Ovary (tissue), 10 donors: ENCODE results near the gene SLC50A1. TPM values are rescaled to one million over a fixed set of nuclear protein-coding genes. Genes with fewer than 3 reads are reported as not detected.
A peak's percentile ranks its signal among the peaks of the same experiment; 100 is the strongest.

Experiments used
- DNase-seq, 5 donors: peaks; one replicate each; pipeline ENCODE4 v3.0.0-alpha.2; 2019 to 2020
- H3K27ac ChIP-seq, 2 donors: fragments of 200-600 bp; one replicate each; pipeline versions ENCODE4 v1.5.1 to v1.8.0; 2019 to 2022
- H3K27me3 ChIP-seq: fragments of 200-600 bp; one replicate; pipeline ENCODE4 v1.8.0; 2022
- H3K36me3 ChIP-seq: fragments of 200-600 bp; sonication (generic); one replicate; pipeline ENCODE4 v1.5.1; 2019
- H3K4me1 ChIP-seq: one replicate; pipeline ENCODE4 v1.8.1; 2013; ENCODE audit warnings: mild to moderate bottlenecking, moderate library complexity; ENCODE audit not compliant: insufficient read depth
- H3K4me3 ChIP-seq: fragments of 200-600 bp; sonication (generic); one replicate; pipeline ENCODE4 v1.5.1; 2017
- H3K9me3 ChIP-seq, 2 donors: fragments of 200-600 bp in 1 of 2; sonication (generic) in 1 of 2; one replicate each; pipeline versions ENCODE4 v1.5.1 to v1.8.1; 2013 to 2019; ENCODE audit warnings: mild to moderate bottlenecking in 1 of 2, moderate library complexity in 1 of 2
- EP300 ChIP-seq: sonication (generic); formaldehyde crosslinking; IDR thresholded peaks from one replicate; pipeline ENCODE4 v1.6.1; 2017; ENCODE audit warnings: antibody characterized with exemption
- POLR2A ChIP-seq: fragments of 450-650 bp; IDR thresholded peaks from one replicate; pipeline ENCODE4 v1.6.1; 2017; ENCODE audit warnings: antibody characterized with exemption, mild to moderate bottlenecking, moderate library complexity
- WGBS, 3 donors: extraction: QIAGEN DNeasy Blood & Tissue Kit in 1 of 3; methylation state at CpG; one replicate each; pipeline versions ENCODE4 v1.1.5 to v1.1.7; 2013 to 2017; 5-methylcytosine and 5-hydroxymethylcytosine counted together
- intact Hi-C, 4 donors: fragments of 100-400 bp; cut with DNase I; formaldehyde crosslinking; loops; one replicate each; pipeline versions ENCODE4 v1.11.0 to v1.15.1; 2022 to 2023
- long read RNA-seq, 3 donors: library from polyadenylated mRNA in 2 of 3; unstranded in 2 of 3; transcript quantifications; one replicate each; pipeline ENCODE4 v2.0.0 and lab custom pipeline, GENCODE V29; 2021 to 2026
- polyA plus RNA-seq, 2 donors: library from polyadenylated mRNA; stranded (reverse); fragments of 200-250 nt in 1 of 2; fragments of 350-450 nt in 1 of 2; fragmentation: Illumina TruSeq in 1 of 2; extraction: RNeasy Lipid Tissue Mini Kit (QIAGEN cat#74804) in 1 of 2; gene quantifications; one replicate each; pipeline ENCODE4 v1.2.3, GENCODE V29; 2013 to 2014
- total RNA-seq, 7 donors: library from RNA; depleted of rRNA in 2 of 7; stranded (reverse); fragments of >200 nt in 2 of 7; fragmentation: NEBNext Ultra II Directional in 3 of 7; extraction: Animal tissue kit (Norgen Biotek cat#: 25700) in 3 of 7; gene quantifications; one replicate each; pipeline versions ENCODE4 v1.1.0 to v1.2.4, GENCODE V29; 2016 to 2023
- TF ChIP-seq, protein P1 (sequence below), 3 donors: fragments of 450-650 bp in 2 of 3; fragments of 200-600 bp in 1 of 3; IDR thresholded peaks; one replicate each; pipeline versions ENCODE4 v1.5.1 to v1.8.0; 2016 to 2022; ENCODE audit warnings: antibody characterized with exemption in 3 of 3, mild to moderate bottlenecking in 1 of 3
- donor health status: DM: no; HTN: no; CAD: no; lungs with moderate emphysema.
- donor health status: DM: no; HTN: no; CAD: no.
- donor health status: Bipolar disorder and iron deficiency.
- donor health status: DM: yes; HTN: yes; CAD: no.
- donor health status: DM: no; HTN: no; CAD: no.
- donor health status: DM: yes; HTN: yes; CAD: no.

Gene SLC50A1, protein sequence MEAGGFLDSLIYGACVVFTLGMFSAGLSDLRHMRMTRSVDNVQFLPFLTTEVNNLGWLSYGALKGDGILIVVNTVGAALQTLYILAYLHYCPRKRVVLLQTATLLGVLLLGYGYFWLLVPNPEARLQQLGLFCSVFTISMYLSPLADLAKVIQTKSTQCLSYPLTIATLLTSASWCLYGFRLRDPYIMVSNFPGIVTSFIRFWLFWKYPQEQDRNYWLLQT
- total RNA-seq = 10 to 100 TPM; 10.8 to 31.4 (median 16.8) TPM
- polyA plus RNA-seq = 10 to 100 TPM; 19.7 to 50.2 TPM
- long read RNA-seq, donor 1, transcript SLC50A1-203 (6 exons, 1,300 nt) = major isoform, 27 of 46 reads
- long read RNA-seq, donor 1, partial matches to known transcripts = 2 of 46 reads
- long read RNA-seq, donor 1, other reads (novel, unspliced or antisense) = 10 of 46 reads
- long read RNA-seq, donor 2, partial matches to known transcripts = 0 of 4 reads
- long read RNA-seq, donor 2, other reads (novel, unspliced or antisense) = 0 of 4 reads
- long read RNA-seq, donor 3, transcript SLC50A1-203 (6 exons, 1,300 nt) = major isoform, 17 of 35 reads
- long read RNA-seq, donor 3, partial matches to known transcripts = 6 of 35 reads
- long read RNA-seq, donor 3, other reads (novel, unspliced or antisense) = 5 of 35 reads

DNA sequence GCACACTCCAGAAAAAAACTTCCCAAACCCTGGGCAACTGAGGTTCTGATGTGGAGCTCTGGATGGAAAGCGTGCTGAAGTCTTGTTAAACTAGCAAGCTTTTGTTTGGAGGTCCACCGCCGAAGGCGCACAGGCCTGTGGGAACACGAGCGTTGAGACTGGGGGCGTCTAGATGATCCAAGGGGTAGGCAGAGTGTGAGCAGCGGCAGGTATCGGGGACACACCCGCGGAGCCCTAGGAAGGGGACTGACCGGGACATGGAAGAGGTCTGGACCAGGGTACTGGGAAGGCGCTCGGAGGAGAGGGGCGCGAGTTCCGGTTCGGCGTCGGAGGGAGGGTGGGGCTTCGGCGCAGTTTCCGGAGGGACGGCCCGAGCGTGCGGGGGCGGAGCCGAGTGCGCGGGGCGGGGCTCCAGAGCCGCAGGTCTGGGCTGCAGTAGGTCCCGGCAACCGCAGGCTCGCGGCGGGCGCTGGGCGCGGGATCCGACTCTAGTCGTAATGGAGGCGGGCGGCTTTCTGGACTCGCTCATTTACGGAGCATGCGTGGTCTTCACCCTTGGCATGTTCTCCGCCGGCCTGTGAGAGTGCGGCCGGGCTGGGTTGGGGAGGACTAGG, at the start of gene SLC50A1:
Gene SLC50A1, plus strand, starts transcription at position 438 of the 614 bp plus-strand sequence. Its CDS starts 60 bp downstream, at position 498.
- TF ChIP-seq POLR2A (peak; percentile 94), EP300 (no peak)
- TF ChIP-seq, protein P1, sequence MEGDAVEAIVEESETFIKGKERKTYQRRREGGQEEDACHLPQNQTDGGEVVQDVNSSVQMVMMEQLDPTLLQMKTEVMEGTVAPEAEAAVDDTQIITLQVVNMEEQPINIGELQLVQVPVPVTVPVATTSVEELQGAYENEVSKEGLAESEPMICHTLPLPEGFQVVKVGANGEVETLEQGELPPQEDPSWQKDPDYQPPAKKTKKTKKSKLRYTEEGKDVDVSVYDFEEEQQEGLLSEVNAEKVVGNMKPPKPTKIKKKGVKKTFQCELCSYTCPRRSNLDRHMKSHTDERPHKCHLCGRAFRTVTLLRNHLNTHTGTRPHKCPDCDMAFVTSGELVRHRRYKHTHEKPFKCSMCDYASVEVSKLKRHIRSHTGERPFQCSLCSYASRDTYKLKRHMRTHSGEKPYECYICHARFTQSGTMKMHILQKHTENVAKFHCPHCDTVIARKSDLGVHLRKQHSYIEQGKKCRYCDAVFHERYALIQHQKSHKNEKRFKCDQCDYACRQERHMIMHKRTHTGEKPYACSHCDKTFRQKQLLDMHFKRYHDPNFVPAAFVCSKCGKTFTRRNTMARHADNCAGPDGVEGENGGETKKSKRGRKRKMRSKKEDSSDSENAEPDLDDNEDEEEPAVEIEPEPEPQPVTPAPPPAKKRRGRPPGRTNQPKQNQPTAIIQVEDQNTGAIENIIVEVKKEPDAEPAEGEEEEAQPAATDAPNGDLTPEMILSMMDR (IDR thresholded peaks at IDR 0.05) = peak; percentile 42 to 86 (median 72)
- Histone ChIP-seq H3K36me3 (no peaks in the 10 kb centered on the region), H3K9me3 (no peaks in the 10 kb centered on the region), H3K27me3 (no peaks in the 10 kb centered on the region), H3K27ac (peak within 1 kb of the TSS; percentile 87 to 99), H3K4me3 (peak within 1 kb of the TSS; percentile 72), H3K4me1 (peaks cover 5% of the 10 kb centered on the region)
- DNase-seq = peak; percentile 94 to 98 (median 95)
- intact Hi-C loops = loop anchor here in 1 of 4 donors (5.0 kb wide), 1 partner anchor 37 kb away; the partner anchor contains the start of genes KRTCAP2 and TRIM46
- 0 to 1% (median 0%) methylated on average over 46 to 52 of the region's 52 CpGs for WGBS, 3 donors

DNA sequence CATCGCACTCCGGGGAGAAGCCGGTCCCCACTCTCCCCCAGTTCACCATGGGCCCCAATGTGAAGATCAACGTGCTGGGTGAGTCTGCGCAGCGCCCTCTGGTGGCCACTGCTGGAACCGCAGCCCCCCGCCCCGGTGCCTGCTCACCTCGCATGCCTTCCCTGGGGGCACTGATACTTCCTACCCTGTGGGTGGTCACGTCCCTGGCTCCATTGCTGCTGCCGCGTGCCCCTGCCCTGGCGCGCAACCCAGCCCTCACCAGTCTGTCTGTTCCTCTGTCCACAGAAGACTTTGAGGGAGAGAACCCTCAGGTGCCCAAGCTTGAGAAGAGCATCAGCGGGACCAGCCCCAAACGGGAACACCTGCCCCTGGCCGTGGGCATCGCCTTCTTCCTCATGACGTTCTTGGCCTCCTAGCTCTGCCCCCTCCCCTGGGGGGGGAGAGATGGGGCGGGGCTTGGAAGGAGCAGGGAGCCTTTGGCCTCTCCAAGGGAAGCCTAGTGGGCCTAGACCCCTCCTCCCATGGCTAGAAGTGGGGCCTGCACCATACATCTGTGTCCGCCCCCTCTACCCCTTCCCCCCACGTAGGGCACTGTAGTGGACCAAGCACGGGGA, 49.4 kb upstream of the SLC50A1 start:
- peaks cover 6% of the 10 kb centered on the region for H3K27me3 ChIP-seq
- H3K4me1 ChIP-seq = peaks cover 9% of the 10 kb centered on the region
- WGBS, 3 donors = 17 to 27% (median 18%) methylated on average over 15 to 24 of the region's 24 CpGs
- intact Hi-C loops = loop anchor here in 1 of 4 donors (10.0 kb wide), 1 partner anchor 531 kb away; the partner anchor contains the start of gene UBE2Q1
- H3K27ac ChIP-seq = no peak overlapping the region
- peak overlapping the region; percentile 61 for H3K4me3 ChIP-seq
- DNase-seq = peak; percentile 49 to 85 (median 77)
- H3K36me3 ChIP-seq = no peaks in the 10 kb centered on the region
- no peaks in the 10 kb centered on the region for H3K9me3 ChIP-seq
- TF ChIP-seq, protein P1 (IDR thresholded peaks at IDR 0.05) = peak; percentile 84 to 90 (median 87)
- TF ChIP-seq POLR2A = no peak
- no peak for TF ChIP-seq EP300

- Histone ChIP-seq H3K27me3 (peaks cover 4% of the 10 kb centered on the region), H3K4me1 (peaks cover 10% of the 10 kb centered on the region), H3K4me3 (no peak overlapping the region), H3K27ac (no peak overlapping the region), H3K9me3 (no peaks in the 10 kb centered on the region), H3K36me3 (no peaks in the 10 kb centered on the region)
- WGBS, 3 donors = 66 to 68% (median 67%) methylated on average over 8 of the region's 8 CpGs
- no peak for TF ChIP-seq POLR2A
- TF ChIP-seq, protein P1 (IDR thresholded peaks at IDR 0.05) = no peak
- no peak for TF ChIP-seq EP300
- DNase-seq = no peak
- intact Hi-C loops = loop anchor here in 1 of 4 donors (10.0 kb wide), 1 partner anchor 532 kb away; the partner anchor contains the start of gene UBE2Q1
Measured at GRCh38 chr1:155086856-155087535, 48.7 kb upstream of the SLC50A1 start.
